Left colon (tissue), 2 donors: ENCODE measurements around the gene TRAPPC10. TPM values are rescaled to one million over a fixed set of nuclear protein-coding genes. Genes with fewer than 3 reads are reported as not detected.
"Not testable (repeated sequence)": the region's sequence is repeated elsewhere in the genome, so short reads cannot be mapped to it uniquely, and the experiment has no call there.

Source experiments
- ATAC-seq: fragments of 200-7000 bp; cut with Tn5 transposase; one replicate; pipeline ENCODE4 v1.9.1; 2020; ENCODE audit warnings: mild to moderate bottlenecking, moderate library complexity
- DNase-seq, 2 donors: peaks; one replicate each; pipeline ENCODE4 v3.0.0-alpha.2; 2020
- intact Hi-C, 2 donors: fragments of 100-400 bp; cut with DNase I in 1 of 2; cut with micrococcal nuclease in 1 of 2; formaldehyde crosslinking; loops; one replicate each; pipeline versions ENCODE4 v1.11.2 to v1.14.0; 2022; cut with DNase I, micrococcal nuclease
- total RNA-seq, 2 donors: library from RNA; stranded (reverse); fragmentation: NEBNext Ultra II Directional; extraction: Animal tissue kit (Norgen Biotek cat#: 25700); gene quantifications; one replicate each; pipeline ENCODE4 v1.2.1, GENCODE V29; 2021
- donor health status: DM: no; HTN: no; CAD: no.
- donor health status: DM: yes; HTN: yes; CAD: no.

TRAPPC10 gene
- total RNA-seq, 2 donors from 2014 or later: 63.6 to 69.4 TPM

- ATAC-seq (peak; percentile 24), DNase-seq (no peak)
- intact Hi-C loops: no loop called here
Measured at GRCh38 chr21:44079446-44079845, 67.3 kb downstream of the TRAPPC10 start.

- ATAC-seq (no peak), DNase-seq (no peak)
- intact Hi-C loops: no loop called here
Measured at GRCh38 chr21:44079846-44080245, 67.7 kb downstream of the TRAPPC10 start.

GRCh38 chr21:44082648-44083440 lies 70.7 kb downstream of the TRAPPC10 start:
- DNase-seq (no peak), ATAC-seq (no peak)
- intact Hi-C loops: no loop called here

- ATAC-seq: no peak
- intact Hi-C loops: no loop called here
Measured at GRCh38 chr21:44083631-44084291, 71.7 kb downstream of the TRAPPC10 start.

GRCh38 chr21:44084496-44085241 lies 72.6 kb downstream of the TRAPPC10 start:
- intact Hi-C loops: no loop called here
- no peak for ATAC-seq
- no peak for DNase-seq

More at GRCh38 chr21:44083631-44084291, 71.7 kb downstream of the TRAPPC10 start:
- DNase-seq: no peak

- DNase-seq: no peak
- intact Hi-C loops: no loop called here
- no peak for ATAC-seq
Measured at GRCh38 chr21:44085491-44086321, 73.6 kb downstream of the TRAPPC10 start.

GRCh38 chr21:44086636-44087425 lies 74.7 kb downstream of the TRAPPC10 start:
- no peak for ATAC-seq
- intact Hi-C loops: no loop called here
- DNase-seq: no peak

- intact Hi-C loops: no loop called here
- DNase-seq (no peak), ATAC-seq (no peak)
Measured at GRCh38 chr21:44087426-44088400, 75.6 kb downstream of the TRAPPC10 start.

- peak; percentile 75 to 78 for DNase-seq
- intact Hi-C loops: no loop called here
- ATAC-seq: peak; percentile 56
Measured at GRCh38 chr21:44088401-44088780, 76.3 kb downstream of the TRAPPC10 start.

GRCh38 chr21:44089001-44089911 lies 77.1 kb downstream of the TRAPPC10 start:
- intact Hi-C loops: no loop called here
- ATAC-seq (peak; percentile 74), DNase-seq (peak; percentile 80 to 81)

- intact Hi-C loops: no loop called here
- peak; percentile 87 to 94 for DNase-seq
- peak; percentile 70 for ATAC-seq
Measured at GRCh38 chr21:44090325-44090724, 78.2 kb downstream of the TRAPPC10 start.

GRCh38 chr21:44092211-44092610 lies 80.1 kb downstream of the TRAPPC10 start:
- DNase-seq: no peak
- ATAC-seq: no peak
- intact Hi-C loops: no loop called here

- intact Hi-C loops: no loop called here
- DNase-seq (peak; percentile 80 to 83), ATAC-seq (peak; percentile 66)
Measured at GRCh38 chr21:44093761-44094160, 81.7 kb downstream of the TRAPPC10 start.

- ATAC-seq (no peak), DNase-seq (no peak)
- intact Hi-C loops: no loop called here
Measured at GRCh38 chr21:44094832-44095231, 82.7 kb downstream of the TRAPPC10 start.

GRCh38 chr21:44098507-44098906 lies 86.4 kb downstream of the TRAPPC10 start:
- DNase-seq, intact Hi-C loops, ATAC-seq: not testable (repeated sequence)

- DNase-seq, ATAC-seq, intact Hi-C loops: not testable (repeated sequence)
Measured at GRCh38 chr21:44098964-44099363, 86.9 kb downstream of the TRAPPC10 start.
